ENCODE results near the gene C16orf95. TPM values are rescaled to one million over a fixed set of nuclear protein-coding genes. Genes with fewer than 3 reads are reported as not detected.

The C16orf95 gene
- total RNA-seq, 1 donor from 2014 or later = 5.0 TPM

GRCh38 chr16:87338155-87338765 is 21.1 kb upstream of the C16orf95 start:
- H3K27ac Mint-ChIP-seq (ENCODE audit: unreplicated experiment) = no peak overlapping the region
- no peak for DNase-seq (ENCODE audit: extremely low spot score, unreplicated experiment)
- H3K27me3 Mint-ChIP-seq (ENCODE audit: unreplicated experiment) = no peaks in the 10 kb centered on the region
- H3K4me3 Mint-ChIP-seq (ENCODE audit: unreplicated experiment) = no peak overlapping the region
- peaks cover 20% of the 10 kb centered on the region for H3K36me3 Mint-ChIP-seq (ENCODE audit: unreplicated experiment)
- no peaks in the 10 kb centered on the region for H3K4me1 Mint-ChIP-seq (ENCODE audit: unreplicated experiment)
- H3K9me3 Mint-ChIP-seq (ENCODE audit: unreplicated experiment) = no peaks in the 10 kb centered on the region
- TF ChIP-seq CTCF (IDR thresholded peaks at IDR 0.05) = no peak

GRCh38 chr16:87337262-87337771 is 20.1 kb upstream of the C16orf95 start:
- H3K27ac Mint-ChIP-seq (ENCODE audit: unreplicated experiment) = no peak overlapping the region
- H3K36me3 Mint-ChIP-seq (ENCODE audit: unreplicated experiment) = peaks cover 17% of the 10 kb centered on the region
- H3K27me3 Mint-ChIP-seq (ENCODE audit: unreplicated experiment) = no peaks in the 10 kb centered on the region
- H3K4me1 Mint-ChIP-seq (ENCODE audit: unreplicated experiment) = no peaks in the 10 kb centered on the region
- no peak overlapping the region for H3K4me3 Mint-ChIP-seq (ENCODE audit: unreplicated experiment)
- TF ChIP-seq CTCF (IDR thresholded peaks at IDR 0.05) = no peak
- no peak for DNase-seq (ENCODE audit: extremely low spot score, unreplicated experiment)
- no peaks in the 10 kb centered on the region for H3K9me3 Mint-ChIP-seq (ENCODE audit: unreplicated experiment)

- Mint-ChIP-seq H3K27ac (ENCODE audit: unreplicated experiment) (no peak overlapping the region), H3K9me3 (ENCODE audit: unreplicated experiment) (no peaks in the 10 kb centered on the region), H3K4me3 (ENCODE audit: unreplicated experiment) (no peak overlapping the region), H3K27me3 (ENCODE audit: unreplicated experiment) (no peaks in the 10 kb centered on the region), H3K4me1 (ENCODE audit: unreplicated experiment) (no peaks in the 10 kb centered on the region), H3K36me3 (ENCODE audit: unreplicated experiment) (peaks cover 15% of the 10 kb centered on the region)
- no peak for DNase-seq (ENCODE audit: extremely low spot score, unreplicated experiment)
- TF ChIP-seq CTCF (IDR thresholded peaks at IDR 0.05) = no peak
Measured at GRCh38 chr16:87336434-87337240, 19.4 kb upstream of the C16orf95 start.

GRCh38 chr16:87335625-87336433 is 18.6 kb upstream of the C16orf95 start:
- DNase-seq (ENCODE audit: extremely low spot score, unreplicated experiment) = no peak
- H3K4me1 Mint-ChIP-seq (ENCODE audit: unreplicated experiment) = no peaks in the 10 kb centered on the region
- H3K36me3 Mint-ChIP-seq (ENCODE audit: unreplicated experiment) = peaks cover 17% of the 10 kb centered on the region
- no peak overlapping the region for H3K27ac Mint-ChIP-seq (ENCODE audit: unreplicated experiment)
- no peak overlapping the region for H3K4me3 Mint-ChIP-seq (ENCODE audit: unreplicated experiment)
- H3K27me3 Mint-ChIP-seq (ENCODE audit: unreplicated experiment) = no peaks in the 10 kb centered on the region
- no peaks in the 10 kb centered on the region for H3K9me3 Mint-ChIP-seq (ENCODE audit: unreplicated experiment)
- no peak for TF ChIP-seq CTCF (IDR thresholded peaks at IDR 0.05)

Data from osteocyte (in vitro differentiated cells).